C4-2B (cell line): Measurements from ENCODE around the gene ZEB2.

Experiments used
- H3K27ac ChIP-seq: fragments of 450-650 bp; 2 replicates; pipeline ENCODE4 v1.5.1; 2017
- ZFX ChIP-seq: fragments of 450-650 bp; IDR thresholded peaks from 2 replicates; pipeline ENCODE4 v1.6.1; 2017
- TF ChIP-seq, protein P1 (sequence below): fragments of 450-650 bp; conservative IDR thresholded peaks from 2 replicates; pipeline ENCODE4 v1.5.1; 2017; ENCODE audit warnings: mild to moderate bottlenecking

The ZEB2 gene

DNA sequence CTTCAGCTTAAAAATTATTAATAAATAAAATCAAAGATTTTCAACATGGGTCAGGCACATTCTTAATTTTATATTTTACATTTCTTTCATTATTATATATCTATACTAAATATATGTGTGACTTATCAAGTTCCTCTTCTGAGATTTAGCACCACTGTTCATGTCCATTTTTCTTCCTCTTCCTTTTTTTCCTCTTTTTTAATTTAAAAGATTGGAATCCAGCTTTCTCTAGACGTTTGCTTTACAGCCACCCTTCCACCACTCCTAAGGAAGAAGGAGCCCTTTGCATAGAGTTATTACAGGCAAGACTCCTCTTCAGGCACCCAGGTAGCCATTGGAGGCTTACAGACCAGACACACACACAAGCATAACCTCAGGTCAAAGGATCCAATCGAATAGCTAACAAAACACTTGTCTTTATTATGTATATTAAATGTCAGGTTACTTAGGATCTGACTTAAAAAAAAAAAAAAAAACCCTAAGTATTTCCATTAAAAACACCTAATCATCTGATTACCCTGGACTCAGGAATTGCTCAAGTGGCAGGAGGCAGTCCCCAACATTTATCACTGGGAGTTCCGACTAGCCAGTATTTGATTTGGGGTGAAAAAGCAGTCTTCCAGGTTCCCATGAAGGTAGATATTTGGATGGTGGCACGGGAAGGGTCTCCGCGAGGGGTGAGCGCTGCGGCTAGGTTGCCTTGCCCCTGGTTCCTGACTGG, 2.4 kb upstream of the ZEB2 start:
- TF ChIP-seq, protein P1, sequence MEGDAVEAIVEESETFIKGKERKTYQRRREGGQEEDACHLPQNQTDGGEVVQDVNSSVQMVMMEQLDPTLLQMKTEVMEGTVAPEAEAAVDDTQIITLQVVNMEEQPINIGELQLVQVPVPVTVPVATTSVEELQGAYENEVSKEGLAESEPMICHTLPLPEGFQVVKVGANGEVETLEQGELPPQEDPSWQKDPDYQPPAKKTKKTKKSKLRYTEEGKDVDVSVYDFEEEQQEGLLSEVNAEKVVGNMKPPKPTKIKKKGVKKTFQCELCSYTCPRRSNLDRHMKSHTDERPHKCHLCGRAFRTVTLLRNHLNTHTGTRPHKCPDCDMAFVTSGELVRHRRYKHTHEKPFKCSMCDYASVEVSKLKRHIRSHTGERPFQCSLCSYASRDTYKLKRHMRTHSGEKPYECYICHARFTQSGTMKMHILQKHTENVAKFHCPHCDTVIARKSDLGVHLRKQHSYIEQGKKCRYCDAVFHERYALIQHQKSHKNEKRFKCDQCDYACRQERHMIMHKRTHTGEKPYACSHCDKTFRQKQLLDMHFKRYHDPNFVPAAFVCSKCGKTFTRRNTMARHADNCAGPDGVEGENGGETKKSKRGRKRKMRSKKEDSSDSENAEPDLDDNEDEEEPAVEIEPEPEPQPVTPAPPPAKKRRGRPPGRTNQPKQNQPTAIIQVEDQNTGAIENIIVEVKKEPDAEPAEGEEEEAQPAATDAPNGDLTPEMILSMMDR = no peak
- TF ChIP-seq ZFX = no peak
- H3K27ac ChIP-seq = no peak overlapping the region

DNA sequence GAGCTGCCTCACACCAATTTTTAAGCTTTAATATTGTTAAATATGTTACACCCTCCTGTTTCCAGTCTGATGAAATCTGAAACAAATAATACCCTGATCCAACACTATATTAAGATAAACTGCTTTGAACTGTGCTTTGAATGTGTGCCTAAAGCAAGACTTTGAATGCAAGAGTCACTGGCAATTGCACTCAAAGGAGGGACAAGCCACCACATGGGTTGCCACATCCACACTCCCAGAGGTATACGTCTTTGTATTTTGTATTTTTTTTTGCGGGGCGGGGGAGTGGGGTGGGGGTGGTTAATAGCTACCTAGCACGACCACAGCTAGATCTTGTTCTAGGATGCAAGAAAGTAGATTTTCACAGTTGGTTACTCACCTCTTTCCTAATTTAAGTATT, 1.8 kb upstream of the ZEB2 start:
- no peak overlapping the region for H3K27ac ChIP-seq
- TF ChIP-seq, protein P1 = no peak
- no peak for TF ChIP-seq ZFX

DNA sequence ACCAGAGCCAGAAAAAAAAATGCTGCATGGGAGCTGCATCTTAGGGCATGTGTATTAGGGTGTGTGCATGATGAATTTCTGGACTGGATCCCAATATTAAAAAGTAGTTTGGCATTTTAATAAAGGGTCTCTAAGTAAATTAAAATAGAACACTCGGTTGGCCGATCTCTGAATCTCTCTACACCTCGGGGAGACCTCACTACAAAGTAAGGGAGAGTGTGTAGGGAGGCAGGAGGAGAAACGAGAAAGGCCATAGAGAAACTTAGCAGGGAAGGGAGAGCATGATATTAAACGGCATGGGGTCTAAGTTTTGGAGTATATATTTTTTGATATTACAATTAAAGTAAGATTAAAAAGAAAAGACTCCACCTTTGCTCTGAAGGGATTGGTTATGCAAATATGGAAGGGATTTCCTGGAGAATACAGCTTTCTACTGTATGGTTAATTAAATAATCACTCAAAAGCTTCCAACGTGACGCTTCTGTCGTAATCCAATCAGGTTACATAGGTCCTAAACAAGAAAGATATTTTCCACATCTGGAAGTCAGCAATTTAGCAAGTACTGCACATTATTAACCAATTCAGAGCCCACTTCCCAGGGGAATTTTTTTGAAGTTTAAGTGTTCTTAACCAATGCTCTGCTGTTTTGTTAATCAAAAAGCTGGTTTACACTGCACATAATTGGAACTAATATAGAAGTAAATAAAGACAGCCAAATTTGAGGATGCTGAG, 1.0 kb upstream of the ZEB2 start:
- TF ChIP-seq ZFX = no peak
- TF ChIP-seq, protein P1 = no peak
- no peak overlapping the region for H3K27ac ChIP-seq

DNA sequence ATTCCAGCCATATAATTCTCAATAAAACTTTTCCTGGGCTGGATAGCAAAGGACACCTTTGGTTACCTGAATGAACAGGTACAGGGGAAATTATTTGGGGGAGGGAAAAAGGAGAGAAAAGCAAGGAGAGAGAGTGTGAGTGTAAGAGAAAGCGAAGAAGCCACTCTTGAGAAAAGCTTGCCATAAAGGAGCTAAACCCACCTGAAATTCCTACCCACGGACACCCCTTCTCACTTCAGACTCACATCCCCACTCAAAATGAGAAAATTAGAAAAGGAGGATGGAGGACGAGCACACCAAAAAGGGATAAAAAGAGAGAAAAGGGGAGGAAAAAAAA, 354 bp downstream of the ZEB2 start:
- TF ChIP-seq ZFX = no peak
- TF ChIP-seq, protein P1 = no peak
- H3K27ac ChIP-seq = no peak overlapping the region

DNA sequence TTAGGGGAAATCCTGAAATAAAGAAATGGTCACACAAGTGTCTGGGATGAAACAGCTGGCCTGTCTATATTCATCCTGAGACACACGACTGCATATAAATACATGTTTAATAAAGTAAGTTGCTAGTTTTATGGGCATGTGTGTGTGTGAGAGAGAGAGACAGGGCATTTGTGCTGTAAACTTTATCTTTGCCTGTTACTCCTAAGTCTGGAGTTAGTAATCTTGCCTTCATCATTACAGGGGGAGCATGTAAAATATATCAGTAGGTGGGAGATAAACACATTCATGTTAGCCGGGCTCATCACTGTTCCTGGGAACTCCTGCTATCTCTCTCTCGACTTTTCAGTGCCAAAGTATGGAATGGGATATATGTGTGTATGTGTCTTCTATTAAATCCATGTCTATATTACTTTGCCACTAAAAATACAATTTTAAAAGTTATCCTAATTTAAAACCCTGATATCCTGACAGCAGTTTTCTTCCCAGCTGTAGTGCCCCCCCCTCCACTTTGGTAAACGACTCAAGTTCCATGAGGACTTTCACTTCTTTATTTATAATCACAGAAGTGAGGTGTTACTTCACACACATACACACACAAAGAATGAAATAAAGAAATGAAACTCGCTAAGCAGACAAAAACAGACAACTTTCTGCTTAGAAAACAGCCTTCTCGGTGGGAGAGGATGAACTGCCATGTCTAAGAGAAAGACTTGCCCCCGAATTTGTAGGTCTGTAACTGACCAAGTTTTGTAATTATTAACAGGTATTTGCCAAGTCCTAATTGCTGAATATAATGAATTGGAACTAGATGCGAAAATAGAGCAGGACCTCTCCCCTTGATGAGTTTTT, 947 bp downstream of the ZEB2 start:
- no peak overlapping the region for H3K27ac ChIP-seq
- TF ChIP-seq, protein P1 = no peak
- no peak for TF ChIP-seq ZFX

DNA sequence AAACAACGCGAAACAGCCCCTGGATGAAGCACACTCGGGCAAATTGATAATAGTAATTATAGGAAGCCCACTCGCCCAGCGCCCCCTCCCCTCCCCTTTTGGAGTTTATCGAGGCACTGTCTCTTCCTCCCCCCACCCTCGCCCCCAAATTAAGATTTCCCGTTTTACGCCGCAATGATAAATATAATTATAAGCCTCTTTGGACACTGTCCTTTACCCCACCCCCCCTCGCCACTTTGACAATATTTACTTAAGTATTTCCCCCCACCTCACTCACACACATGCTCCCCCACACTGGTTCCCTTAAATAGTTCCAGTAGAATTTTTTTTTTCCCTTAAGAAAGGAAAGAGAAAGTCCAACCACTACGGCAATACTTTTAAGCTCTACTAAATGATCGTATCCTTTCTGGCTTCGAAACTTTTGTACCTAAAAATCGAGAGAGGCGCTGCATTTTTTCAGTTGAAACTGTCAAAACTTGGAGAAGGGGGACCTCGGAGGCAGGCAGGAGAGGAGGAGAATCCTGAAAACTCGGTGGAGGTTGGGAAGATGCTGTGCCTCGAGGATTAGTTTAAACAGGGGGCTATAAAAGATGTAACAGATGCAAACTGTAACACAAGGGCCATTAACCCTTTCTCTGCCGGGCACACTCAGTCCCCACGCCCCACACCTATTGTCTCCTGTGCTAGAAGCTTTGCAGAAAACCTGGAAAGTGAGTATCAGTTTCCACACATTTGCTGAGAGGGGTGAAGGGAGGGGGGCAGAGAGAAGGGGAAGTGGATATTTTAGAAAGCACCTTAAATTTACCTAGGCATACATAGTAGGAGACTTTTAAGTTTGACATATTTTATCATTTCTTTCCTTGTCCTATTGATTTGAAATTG, 1.8 kb downstream of the ZEB2 start:
- no peak overlapping the region for H3K27ac ChIP-seq
- TF ChIP-seq ZFX = no peak
- TF ChIP-seq, protein P1 = no peak
